GM23338 (cell line): ENCODE results near the gene CHAT. TPM values are rescaled to one million over a fixed set of nuclear protein-coding genes. Genes with fewer than 3 reads are reported as not detected.

ENCODE experiments used
- ATAC-seq: fragments of 200-7000 bp; cut with Tn5 transposase; 3 replicates; pipeline ENCODE4 v1.9.1; 2020
- DNase-seq: peaks from one replicate; pipeline ENCODE4 v3.0.0-alpha.2; 2015; ENCODE audit warnings: low spot score
- H2AFZ ChIP-seq: fragments of 200-600 bp; sonication (generic); 2 replicates; pipeline ENCODE4 v1.8.0; 2016; ENCODE audit warnings: antibody characterized with exemption, mild to moderate bottlenecking, moderate library complexity
- H3F3A ChIP-seq: fragments of 200-600 bp; sonication (generic); replicated peaks from 2 replicates; pipeline ENCODE4 v1.8.0; 2017; ENCODE audit warnings: antibody characterized with exemption, mixed run types, low read depth
- H3K27ac ChIP-seq: fragments of 200-600 bp; sonication (generic); 2 replicates; pipeline ENCODE4 v1.6.1; 2016; ENCODE audit warnings: low read depth
- H3K27me3 ChIP-seq: fragments of 200-600 bp; sonication (generic); 2 replicates; pipeline ENCODE4 v1.8.0; 2016; ENCODE audit warnings: mild to moderate bottlenecking, mixed run types, moderate library complexity; ENCODE audit not compliant: insufficient read depth
- H3K36me3 ChIP-seq: fragments of 200-600 bp; sonication (generic); 2 replicates; pipeline ENCODE4 v1.8.0; 2016; ENCODE audit warnings: mild to moderate bottlenecking; ENCODE audit not compliant: insufficient read depth
- H3K4me1 ChIP-seq: fragments of 200-600 bp; sonication (generic); 2 replicates; pipeline ENCODE4 v1.8.0; 2016; ENCODE audit warnings: mild to moderate bottlenecking, moderate library complexity; ENCODE audit not compliant: insufficient read depth
- H3K4me2 ChIP-seq: fragments of 200-600 bp; sonication (generic); 2 replicates; pipeline ENCODE4 v1.7.1; 2017; ENCODE audit warnings: mixed run types
- H3K4me3 ChIP-seq: fragments of 200-600 bp; sonication (generic); 2 replicates; pipeline ENCODE4 v1.6.1; 2016; ENCODE audit warnings: mixed run types
- H3K79me2 ChIP-seq: fragments of 200-600 bp; sonication (generic); replicated peaks from 2 replicates; pipeline ENCODE4 v1.8.0; 2017; ENCODE audit warnings: mild to moderate bottlenecking; ENCODE audit not compliant: insufficient read depth
- H3K9me2 ChIP-seq: fragments of 200-600 bp; sonication (generic); 2 replicates; pipeline ENCODE4 v1.8.0; 2017; ENCODE audit not compliant: insufficient read depth
- H4K20me1 ChIP-seq: fragments of 200-600 bp; sonication (generic); replicated peaks from 2 replicates; pipeline ENCODE4 v1.8.0; 2017; ENCODE audit warnings: mild to moderate bottlenecking; ENCODE audit not compliant: insufficient read depth
- H3K27ac Mint-ChIP-seq: 2 replicates; pipeline ENCODE4 v1.8.0; 2020; ENCODE audit warnings: inconsistent platforms, mild to moderate bottlenecking, moderate library complexity, mixed read lengths
- H3K27me3 Mint-ChIP-seq: 3 replicates; pipeline ENCODE4 v1.8.0; 2022; ENCODE audit warnings: low read depth, mild to moderate bottlenecking, moderate library complexity, mixed read lengths, inconsistent platforms; ENCODE audit not compliant: insufficient read depth, poor library complexity
- H3K36me3 Mint-ChIP-seq: 3 replicates; pipeline ENCODE4 v1.8.0; 2021; ENCODE audit warnings: low read depth, mild to moderate bottlenecking, inconsistent platforms, moderate library complexity, mixed read lengths
- H3K4me1 Mint-ChIP-seq: 3 replicates; pipeline ENCODE4 v1.8.0; 2020; ENCODE audit warnings: mild to moderate bottlenecking, inconsistent platforms, mixed read lengths
- H3K4me3 Mint-ChIP-seq: 3 replicates; pipeline ENCODE4 v1.8.0; 2021; ENCODE audit warnings: moderate library complexity, mild to moderate bottlenecking, inconsistent platforms, mixed read lengths
- H3K9me3 Mint-ChIP-seq: 3 replicates; pipeline ENCODE4 v1.8.0; 2020; ENCODE audit warnings: moderate library complexity, mild to moderate bottlenecking, inconsistent platforms, mixed read lengths
- EZH2 ChIP-seq: fragments of 200-600 bp; sonication (generic); IDR thresholded peaks from one replicate; pipeline ENCODE4 v1.8.0; 2017; ENCODE audit warnings: antibody characterized with exemption, mild to moderate bottlenecking, low read depth; ENCODE audit not compliant: unreplicated experiment
- EZH2phosphoT487 ChIP-seq: fragments of 200-600 bp; sonication (generic); IDR thresholded peaks from one replicate; pipeline ENCODE4 v1.8.1; 2018; ENCODE audit warnings: antibody characterized with exemption; ENCODE audit not compliant: unreplicated experiment
- ZNF114 ChIP-seq: fragments of 250-450 bp; sonication (Bioruptor Pico); IDR thresholded peaks from 2 replicates; pipeline ENCODE4 v1.5.0; 2020; ENCODE audit warnings: mild to moderate bottlenecking, moderate library complexity
- ZNF462 ChIP-seq: fragments of 250-450 bp; sonication (Bioruptor Pico); IDR thresholded peaks from 2 replicates; pipeline ENCODE4 v1.5.0; 2020; ENCODE audit warnings: mild to moderate bottlenecking, moderate library complexity
- long read RNA-seq: library from polyadenylated mRNA; unstranded; transcript quantifications from one replicate; pipeline ENCODE4 v2.0.0, GENCODE V29; 2020; ENCODE audit not compliant: unreplicated experiment
- polyA plus RNA-seq: library from polyadenylated mRNA; unstranded; fragments of >200 nt; fragmentation: Nextera tagmentation; extraction: Ambion mirVana; gene quantifications from 2 replicates; pipeline ENCODE4 v1.2.1, GENCODE V29; 2016
- total RNA-seq: library from RNA; depleted of rRNA; stranded (reverse); fragments of >200 nt; shearing (Covaris generic); gene quantifications from 2 replicates; pipeline ENCODE4 v1.2.3, GENCODE V29; 2014; rRNA removed

The CHAT gene
- total RNA-seq (not detected in 2 replicates), polyA plus RNA-seq (not detected in 2 replicates)
- long read RNA-seq, result 0 reads

- Mint-ChIP-seq H3K4me3 (peak within 1 kb of the TSS; percentile 60), H3K36me3 (no peaks in the 10 kb centered on the region), H3K27ac (no peak within 1 kb of the TSS), H3K27me3 (peaks cover 91% of the 10 kb centered on the region), H3K9me3 (peaks cover 15% of the 10 kb centered on the region; the same call in 2 of the 3 replicates), H3K4me1 (peaks cover 34% of the 10 kb centered on the region)
- no peaks in the 10 kb centered on the region; the same call in none of the 2 replicates for H4K20me1 ChIP-seq
- H3K36me3 ChIP-seq, result no peaks in the 10 kb centered on the region
- H3K4me1 ChIP-seq, result peaks cover 18% of the 10 kb centered on the region
- H3K9me2 ChIP-seq, result no peaks in the 10 kb centered on the region
- TF ChIP-seq EZH2 (peak; percentile 94), ZNF462 (CRISPR knock-in tag) (no peak), EZH2phosphoT487 (peak; percentile 64)
- H3K4me2 ChIP-seq, result peak within 1 kb of the TSS; percentile 92
- peak within 1 kb of the TSS; percentile 43; the same call in 1 of the 2 replicates for H2AFZ ChIP-seq
- peaks cover 100% of the 10 kb centered on the region for H3K27me3 ChIP-seq
- no peak within 1 kb of the TSS for H3K27ac ChIP-seq
- ATAC-seq (no peak), DNase-seq (peak; percentile 48)
- no peaks in the 10 kb centered on the region for H3F3A ChIP-seq
- H3K4me3 ChIP-seq, result peak within 1 kb of the TSS; percentile 79
- H3K79me2 ChIP-seq, result no peaks in the 10 kb centered on the region
These were observed at the start of gene CHAT for GRCh38 chr10:49613882-49614241. TSS of gene CHAT (plus strand) at chr10:49614037. CDS start at chr10:49614190, 153 bp downstream.

GRCh38 chr10:49564461-49565009 is 49.3 kb upstream of the CHAT start:
- no peaks in the 10 kb centered on the region for H4K20me1 ChIP-seq
- H3K9me2 ChIP-seq, result peaks cover 2% of the 10 kb centered on the region; the same call in 1 of the 2 replicates
- no peak overlapping the region for H3K27ac ChIP-seq
- H3K4me1 Mint-ChIP-seq, result peaks cover 7% of the 10 kb centered on the region; the same call in 2 of the 3 replicates
- no peaks in the 10 kb centered on the region for H3K79me2 ChIP-seq
- H3K27ac Mint-ChIP-seq, result no peak overlapping the region
- no peak for DNase-seq
- peaks cover 2% of the 10 kb centered on the region for H3K27me3 Mint-ChIP-seq
- no peaks in the 10 kb centered on the region for H3F3A ChIP-seq
- no peaks in the 10 kb centered on the region for H3K36me3 Mint-ChIP-seq
- H3K4me2 ChIP-seq, result no peak overlapping the region
- no peak for TF ChIP-seq ZNF114
- no peak for ATAC-seq
- H3K4me3 Mint-ChIP-seq, result no peak overlapping the region
- H3K4me3 ChIP-seq, result no peak overlapping the region
- H3K27me3 ChIP-seq, result no peaks in the 10 kb centered on the region
- no peaks in the 10 kb centered on the region for H3K36me3 ChIP-seq
- H3K4me1 ChIP-seq, result no peaks in the 10 kb centered on the region; the same call in 1 of the 2 replicates
- H3K9me3 Mint-ChIP-seq, result peaks cover 13% of the 10 kb centered on the region
- no peak overlapping the region for H2AFZ ChIP-seq
